ENCODE results near the gene ARHGEF28.

Gene ARHGEF28

DNA sequence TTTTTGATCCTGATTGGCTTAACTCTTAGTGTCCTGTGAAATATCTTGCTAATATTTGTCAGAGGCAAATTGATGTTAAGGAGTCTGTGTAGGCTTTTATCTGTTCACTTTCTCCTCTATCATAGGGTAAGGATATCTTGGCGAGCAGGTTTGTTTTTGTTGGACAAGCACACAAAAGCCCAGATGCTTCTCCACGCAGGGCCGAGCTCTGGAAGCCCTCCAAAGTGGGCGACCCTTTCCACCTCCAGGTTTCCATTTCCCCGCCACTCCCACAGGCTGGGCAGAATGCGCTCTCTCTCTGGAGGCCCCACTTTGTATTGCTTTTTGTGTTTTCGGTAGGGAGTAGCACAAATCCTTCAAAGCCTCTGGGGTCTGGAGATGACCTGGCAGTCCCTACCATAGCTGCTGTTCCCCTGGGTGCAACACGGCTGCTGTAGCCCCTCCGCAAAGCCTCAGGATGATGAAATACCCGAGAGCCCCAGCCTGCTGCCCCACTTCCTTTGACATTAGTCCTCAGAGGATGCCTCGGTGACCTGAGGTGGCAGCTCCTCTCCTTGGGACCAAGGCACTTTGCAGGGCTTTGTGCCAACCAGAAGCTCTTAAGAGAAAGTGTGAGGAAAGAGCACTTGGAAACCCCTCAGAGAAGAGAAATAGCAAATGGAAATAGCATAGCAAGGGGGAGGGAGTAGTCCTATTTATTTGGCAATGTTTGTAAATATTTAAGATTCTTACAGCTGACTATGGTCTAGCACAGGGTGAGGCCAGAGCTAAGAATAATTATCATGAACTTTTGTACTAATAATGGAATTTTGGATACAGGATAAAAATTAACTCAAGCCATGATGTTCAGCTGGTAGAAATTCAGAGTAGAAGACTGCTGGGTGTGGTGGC, 122.8 kb downstream of the ARHGEF28 start:
- no peaks in the 10 kb centered on the region for H3K9me2 ChIP-seq (replicated peaks; ENCODE audit: control insufficient read depth, low read length)
- no peaks in the 10 kb centered on the region for H3F3A ChIP-seq (ENCODE audit: control insufficient read depth, insufficient read depth)
- no peaks in the 10 kb centered on the region for H3K4me1 ChIP-seq (ENCODE audit: control insufficient read depth, low read length)
- H4K20me1 ChIP-seq (ENCODE audit: control insufficient read depth, insufficient read depth, low read depth, low read length) = no peaks in the 10 kb centered on the region
- H3K79me2 ChIP-seq (ENCODE audit: control insufficient read depth, low read length) = no peaks in the 10 kb centered on the region
- no peaks in the 10 kb centered on the region for H3K36me3 ChIP-seq (ENCODE audit: control insufficient read depth, low read length)
- TF ChIP-seq, protein P1, sequence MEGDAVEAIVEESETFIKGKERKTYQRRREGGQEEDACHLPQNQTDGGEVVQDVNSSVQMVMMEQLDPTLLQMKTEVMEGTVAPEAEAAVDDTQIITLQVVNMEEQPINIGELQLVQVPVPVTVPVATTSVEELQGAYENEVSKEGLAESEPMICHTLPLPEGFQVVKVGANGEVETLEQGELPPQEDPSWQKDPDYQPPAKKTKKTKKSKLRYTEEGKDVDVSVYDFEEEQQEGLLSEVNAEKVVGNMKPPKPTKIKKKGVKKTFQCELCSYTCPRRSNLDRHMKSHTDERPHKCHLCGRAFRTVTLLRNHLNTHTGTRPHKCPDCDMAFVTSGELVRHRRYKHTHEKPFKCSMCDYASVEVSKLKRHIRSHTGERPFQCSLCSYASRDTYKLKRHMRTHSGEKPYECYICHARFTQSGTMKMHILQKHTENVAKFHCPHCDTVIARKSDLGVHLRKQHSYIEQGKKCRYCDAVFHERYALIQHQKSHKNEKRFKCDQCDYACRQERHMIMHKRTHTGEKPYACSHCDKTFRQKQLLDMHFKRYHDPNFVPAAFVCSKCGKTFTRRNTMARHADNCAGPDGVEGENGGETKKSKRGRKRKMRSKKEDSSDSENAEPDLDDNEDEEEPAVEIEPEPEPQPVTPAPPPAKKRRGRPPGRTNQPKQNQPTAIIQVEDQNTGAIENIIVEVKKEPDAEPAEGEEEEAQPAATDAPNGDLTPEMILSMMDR (IDR thresholded peaks at IDR 0.05; ENCODE audit: low read depth, low read length, poor library complexity, severe bottlenecking) = no peak
- no peak for TF ChIP-seq EZH2phosphoT487 (IDR thresholded peaks at IDR 0.05; ENCODE audit: borderline replicate concordance, low read length)
- H3K27ac ChIP-seq (ENCODE audit: low read depth, low read length) = no peak overlapping the region
- no peaks in the 10 kb centered on the region for H3K9me3 ChIP-seq (ENCODE audit: control insufficient read depth, insufficient read depth, low read length)
- H3K4me3 ChIP-seq (ENCODE audit: low read length) = no peak overlapping the region
- H3K4me2 ChIP-seq (ENCODE audit: low read length) = no peak overlapping the region
- H3K27me3 ChIP-seq (ENCODE audit: control insufficient read depth, low read length) = peaks cover 6% of the 10 kb centered on the region; the same call in 1 of the 2 replicates

DNA sequence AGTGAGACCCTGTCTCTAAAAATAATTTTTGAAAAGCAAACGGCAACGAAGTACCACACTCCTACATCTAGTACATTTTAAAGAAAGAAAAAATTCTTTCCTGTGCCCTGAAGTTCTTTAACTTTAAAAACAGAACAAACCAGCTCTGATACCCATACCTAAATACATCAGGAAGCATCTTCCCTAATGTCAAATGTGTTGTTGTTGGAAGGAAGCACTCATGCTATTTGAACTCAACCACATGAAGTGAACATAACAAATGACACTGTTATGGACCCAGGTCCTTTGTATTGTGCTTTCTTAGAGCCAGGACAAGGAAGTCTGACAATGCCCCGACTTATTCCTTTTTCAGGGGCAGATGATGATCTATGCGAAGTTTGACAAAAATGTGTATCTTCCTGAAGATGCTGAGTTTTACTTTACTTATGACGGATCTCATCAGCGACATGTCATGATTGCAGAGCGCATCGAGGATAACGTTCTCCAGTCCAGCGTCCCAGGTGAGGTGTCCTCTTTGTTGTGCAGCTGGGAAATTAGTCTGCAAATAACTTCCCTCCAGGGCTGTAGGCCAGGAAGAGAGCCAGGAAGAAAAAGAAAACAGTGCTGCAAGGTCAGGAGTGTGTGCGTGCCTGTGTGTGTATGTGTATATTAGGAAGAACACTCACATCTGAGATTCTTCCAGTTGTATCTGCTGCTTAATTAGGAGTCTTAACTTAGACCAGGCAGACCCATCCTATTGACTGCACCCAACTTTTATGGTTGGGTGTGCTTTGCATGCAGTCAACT, 123.7 kb downstream of the ARHGEF28 start:
- H3K9me2 ChIP-seq (replicated peaks; ENCODE audit: control insufficient read depth, low read length) = no peaks in the 10 kb centered on the region
- TF ChIP-seq, protein P1 (IDR thresholded peaks at IDR 0.05; ENCODE audit: low read depth, low read length, poor library complexity, severe bottlenecking) = no peak
- H4K20me1 ChIP-seq (ENCODE audit: control insufficient read depth, insufficient read depth, low read depth, low read length) = no peaks in the 10 kb centered on the region
- no peak overlapping the region for H3K4me3 ChIP-seq (ENCODE audit: low read length)
- H3K36me3 ChIP-seq (ENCODE audit: control insufficient read depth, low read length) = no peaks in the 10 kb centered on the region
- peaks cover 6% of the 10 kb centered on the region; the same call in 1 of the 2 replicates for H3K27me3 ChIP-seq (ENCODE audit: control insufficient read depth, low read length)
- no peaks in the 10 kb centered on the region for H3K79me2 ChIP-seq (ENCODE audit: control insufficient read depth, low read length)
- no peaks in the 10 kb centered on the region for H3K9me3 ChIP-seq (ENCODE audit: control insufficient read depth, insufficient read depth, low read length)
- H3K27ac ChIP-seq (ENCODE audit: low read depth, low read length) = no peak overlapping the region
- no peaks in the 10 kb centered on the region for H3K4me1 ChIP-seq (ENCODE audit: control insufficient read depth, low read length)
- no peak overlapping the region for H3K4me2 ChIP-seq (ENCODE audit: low read length)
- H3F3A ChIP-seq (ENCODE audit: control insufficient read depth, insufficient read depth) = no peaks in the 10 kb centered on the region

DNA sequence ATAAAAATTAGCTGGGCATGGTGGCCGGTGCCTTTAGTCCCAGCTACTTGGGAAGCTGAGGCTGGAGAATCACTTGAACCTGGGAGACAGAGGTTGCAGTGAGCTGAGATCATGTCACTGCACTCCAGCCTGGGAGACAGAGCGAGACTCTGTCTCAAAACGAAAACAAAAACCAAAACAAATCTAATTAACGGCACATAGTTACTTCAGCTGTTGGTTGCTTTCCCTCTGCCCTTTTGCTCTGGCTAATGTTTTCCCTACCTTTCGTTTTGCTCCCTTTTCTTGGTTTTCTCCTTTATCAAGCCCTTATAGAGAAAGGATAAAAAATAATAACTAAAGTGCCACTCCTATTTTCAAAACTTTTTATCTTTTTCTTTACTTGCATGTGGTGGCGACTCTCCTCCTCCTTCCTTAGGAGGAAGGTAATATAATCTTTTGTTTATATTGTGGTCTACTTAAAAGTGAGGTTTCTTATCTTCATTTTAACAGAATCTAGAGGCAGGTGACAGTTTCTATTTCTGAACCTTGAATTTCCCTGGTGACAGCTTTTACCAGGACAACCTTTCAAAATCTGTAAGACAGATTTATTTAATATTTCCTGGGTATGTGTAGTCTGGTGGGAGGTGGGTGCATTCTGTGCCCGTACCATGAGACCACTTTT, 125.4 kb downstream of the ARHGEF28 start:
- H3K27ac ChIP-seq (ENCODE audit: low read depth, low read length) = no peak overlapping the region
- no peaks in the 10 kb centered on the region for H3K4me1 ChIP-seq (ENCODE audit: control insufficient read depth, low read length)
- H4K20me1 ChIP-seq (ENCODE audit: control insufficient read depth, insufficient read depth, low read depth, low read length) = no peaks in the 10 kb centered on the region
- H3K4me2 ChIP-seq (ENCODE audit: low read length) = no peak overlapping the region
- H3K9me3 ChIP-seq (ENCODE audit: control insufficient read depth, insufficient read depth, low read length) = no peaks in the 10 kb centered on the region
- TF ChIP-seq, protein P1 (IDR thresholded peaks at IDR 0.05; ENCODE audit: low read depth, low read length, poor library complexity, severe bottlenecking) = no peak
- no peak for TF ChIP-seq EZH2phosphoT487 (IDR thresholded peaks at IDR 0.05; ENCODE audit: borderline replicate concordance, low read length)
- no peaks in the 10 kb centered on the region for H3F3A ChIP-seq (ENCODE audit: control insufficient read depth, insufficient read depth)
- no peaks in the 10 kb centered on the region for H3K36me3 ChIP-seq (ENCODE audit: control insufficient read depth, low read length)
- no peaks in the 10 kb centered on the region for H3K9me2 ChIP-seq (replicated peaks; ENCODE audit: control insufficient read depth, low read length)
- H3K79me2 ChIP-seq (ENCODE audit: control insufficient read depth, low read length) = no peaks in the 10 kb centered on the region
- H3K4me3 ChIP-seq (ENCODE audit: low read length) = no peak overlapping the region
- H3K27me3 ChIP-seq (ENCODE audit: control insufficient read depth, low read length) = peaks cover 4% of the 10 kb centered on the region; the same call in 1 of the 2 replicates

Measured in DOHH2 (cell line).